Gastrocnemius medialis (tissue), 4 donors: ENCODE results near the gene GRM5. TPM values are rescaled to one million over a fixed set of nuclear protein-coding genes. Genes with fewer than 3 reads are reported as not detected.
"Not testable (repeated sequence)": the region's sequence is repeated elsewhere in the genome, so short reads cannot be mapped to it uniquely, and the experiment has no call there.

Experiments used
- ATAC-seq, 2 donors: fragments of 150-250 bp; one replicate each; pipeline ENCODE4 v1.9.1; 2016
- DNase-seq, 2 donors: peaks; one replicate each; pipeline ENCODE4 v3.0.0-alpha.2; 2019
- H3K27ac ChIP-seq, 4 donors: fragments of 200-600 bp; sonication (generic); 1 replicate in 1 of 4; 2 replicates in 3 of 4; pipeline ENCODE4 v1.5.1; 2016 to 2018; ENCODE audit warnings: mild to moderate bottlenecking in 2 of 4, moderate library complexity in 1 of 4
- H3K27me3 ChIP-seq, 3 donors: fragments of 200-600 bp; sonication (generic) in 2 of 3; 1 replicate in 1 of 3; 2 replicates in 2 of 3; pipeline versions ENCODE4 v1.5.1 to v1.6.0; 2016 to 2019; ENCODE audit warnings: mild to moderate bottlenecking in 1 of 3, moderate library complexity in 1 of 3
- H3K36me3 ChIP-seq, 2 donors: fragments of 200-600 bp; sonication (generic) in 1 of 2; one replicate each; pipeline ENCODE4 v1.5.1; 2017 to 2018
- H3K4me1 ChIP-seq, 2 donors: fragments of 200-600 bp; sonication (generic) in 1 of 2; one replicate each; pipeline ENCODE4 v1.5.1; 2016 to 2017; ENCODE audit warnings: mild to moderate bottlenecking in 2 of 2
- H3K4me3 ChIP-seq, 4 donors: fragments of 200-600 bp; sonication (generic) in 3 of 4; 1 replicate in 1 of 4; 2 replicates in 3 of 4; pipeline ENCODE4 v1.5.1; 2016 to 2019; ENCODE audit warnings: mild to moderate bottlenecking in 2 of 4
- H3K9me3 ChIP-seq, 3 donors: fragments of 200-600 bp; sonication (generic) in 2 of 3; 1 replicate in 1 of 3; 2 replicates in 2 of 3; pipeline ENCODE4 v1.5.1; 2016 to 2019
- POLR2A ChIP-seq, 2 donors: fragments of 450-650 bp; IDR thresholded peaks; one replicate each; pipeline ENCODE4 v1.6.1; 2017; ENCODE audit warnings: antibody characterized with exemption in 2 of 2, mild to moderate bottlenecking in 2 of 2, moderate library complexity in 2 of 2
- in situ Hi-C, 4 donors: fragments of 200-750 bp; cut with MboI; loops; one replicate each; pipeline versions ENCODE4 v1.15.0 to v1.8.0; 2017; ENCODE audit warnings: low sequenced_read_pairs in 4 of 4
- intact Hi-C: fragments of 100-400 bp; cut with DNase I; formaldehyde crosslinking; loops from one replicate; pipeline ENCODE4 v1.15.1; 2023; ENCODE audit warnings: low total_unique reads
- total RNA-seq, 4 donors: library from RNA; depleted of rRNA; stranded (reverse); fragments of >200 nt; gene quantifications; one replicate each; pipeline versions ENCODE4 v1.1.0 to v1.2.3, GENCODE V29; 2016
- TF ChIP-seq, protein P1 (sequence below), 5 experiments: fragments of 450-650 bp in 3 of 5; fragments of 200-600 bp in 2 of 5; sonication (generic) in 2 of 5; IDR thresholded peaks in 4 of 5; conservative IDR thresholded peaks in 1 of 5; 1 replicate in 4 of 5; 2 replicates in 1 of 5; pipeline ENCODE4 v1.5.1; 2016 to 2019; ENCODE audit warnings: antibody characterized with exemption in 5 of 5, mild to moderate bottlenecking in 3 of 5, moderate library complexity in 3 of 5

Gene GRM5
- total RNA-seq, 4 donors from 2014 or later: not detected

DNA sequence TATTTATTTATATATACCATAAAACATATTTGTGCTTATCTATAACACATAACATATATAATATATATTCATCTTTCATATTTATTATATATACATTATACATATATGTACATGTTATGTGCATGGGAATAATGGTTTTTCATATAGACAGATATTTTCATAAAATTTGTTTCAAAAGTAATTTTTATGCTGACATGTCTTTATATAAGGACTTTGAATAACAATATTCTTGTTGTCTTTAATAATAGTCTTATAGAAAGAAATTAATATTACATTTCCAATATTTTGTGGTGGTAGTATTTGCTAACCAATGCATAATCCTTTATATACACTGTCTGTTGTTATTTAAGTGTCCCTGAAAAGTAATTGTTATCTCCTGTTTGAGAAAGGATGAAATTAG is 49.6 kb downstream of the GRM5 start:
- intact Hi-C loops: no loop called here
- no peak for DNase-seq
- TF ChIP-seq, protein P1, sequence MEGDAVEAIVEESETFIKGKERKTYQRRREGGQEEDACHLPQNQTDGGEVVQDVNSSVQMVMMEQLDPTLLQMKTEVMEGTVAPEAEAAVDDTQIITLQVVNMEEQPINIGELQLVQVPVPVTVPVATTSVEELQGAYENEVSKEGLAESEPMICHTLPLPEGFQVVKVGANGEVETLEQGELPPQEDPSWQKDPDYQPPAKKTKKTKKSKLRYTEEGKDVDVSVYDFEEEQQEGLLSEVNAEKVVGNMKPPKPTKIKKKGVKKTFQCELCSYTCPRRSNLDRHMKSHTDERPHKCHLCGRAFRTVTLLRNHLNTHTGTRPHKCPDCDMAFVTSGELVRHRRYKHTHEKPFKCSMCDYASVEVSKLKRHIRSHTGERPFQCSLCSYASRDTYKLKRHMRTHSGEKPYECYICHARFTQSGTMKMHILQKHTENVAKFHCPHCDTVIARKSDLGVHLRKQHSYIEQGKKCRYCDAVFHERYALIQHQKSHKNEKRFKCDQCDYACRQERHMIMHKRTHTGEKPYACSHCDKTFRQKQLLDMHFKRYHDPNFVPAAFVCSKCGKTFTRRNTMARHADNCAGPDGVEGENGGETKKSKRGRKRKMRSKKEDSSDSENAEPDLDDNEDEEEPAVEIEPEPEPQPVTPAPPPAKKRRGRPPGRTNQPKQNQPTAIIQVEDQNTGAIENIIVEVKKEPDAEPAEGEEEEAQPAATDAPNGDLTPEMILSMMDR (IDR thresholded peaks at IDR 0.05 in 4 of 5, conservative IDR thresholded peaks at IDR 0.05 in 1 of 5): no peak
- no peak for TF ChIP-seq POLR2A (IDR thresholded peaks at IDR 0.05)
- H3K4me3 ChIP-seq: no peak overlapping the region
- ATAC-seq: no peak
- H3K9me3 ChIP-seq: no peaks in the 10 kb centered on the region
- in situ Hi-C loops: no loop called here
- H3K27ac ChIP-seq: no peak overlapping the region
- no peaks in the 10 kb centered on the region for H3K36me3 ChIP-seq
- no peaks in the 10 kb centered on the region for H3K27me3 ChIP-seq
- H3K4me1 ChIP-seq: no peaks in the 10 kb centered on the region

DNA sequence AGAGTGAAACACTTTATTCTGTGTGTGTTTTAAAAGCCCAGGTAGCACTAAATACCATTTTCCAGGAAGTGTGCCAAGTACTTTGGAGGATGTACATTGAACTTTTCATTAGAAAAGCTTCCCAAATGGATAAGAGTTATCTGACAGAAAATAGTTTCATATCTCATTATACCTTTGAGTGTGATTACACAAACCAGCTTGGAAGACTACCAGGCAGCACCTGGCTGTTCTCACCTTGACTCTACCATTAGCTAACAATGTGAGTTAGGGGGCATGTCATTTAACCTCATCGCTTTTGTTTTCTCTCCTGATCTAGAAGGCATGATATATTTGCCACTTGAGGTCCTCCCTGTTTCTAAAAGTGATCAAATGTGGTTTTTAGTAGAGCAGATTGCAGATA is 50.2 kb downstream of the GRM5 start:
- Histone ChIP-seq H3K36me3 (no peaks in the 10 kb centered on the region), H3K4me1 (no peaks in the 10 kb centered on the region), H3K4me3 (no peak overlapping the region), H3K27me3 (no peaks in the 10 kb centered on the region), H3K27ac (no peak overlapping the region), H3K9me3 (no peaks in the 10 kb centered on the region)
- DNase-seq (no peak), ATAC-seq (no peak)
- in situ Hi-C loops (no loop called here), intact Hi-C loops (no loop called here)
- TF ChIP-seq POLR2A (IDR thresholded peaks at IDR 0.05): no peak
- TF ChIP-seq, protein P1 (IDR thresholded peaks at IDR 0.05 in 4 of 5, conservative IDR thresholded peaks at IDR 0.05 in 1 of 5): no peak

DNA sequence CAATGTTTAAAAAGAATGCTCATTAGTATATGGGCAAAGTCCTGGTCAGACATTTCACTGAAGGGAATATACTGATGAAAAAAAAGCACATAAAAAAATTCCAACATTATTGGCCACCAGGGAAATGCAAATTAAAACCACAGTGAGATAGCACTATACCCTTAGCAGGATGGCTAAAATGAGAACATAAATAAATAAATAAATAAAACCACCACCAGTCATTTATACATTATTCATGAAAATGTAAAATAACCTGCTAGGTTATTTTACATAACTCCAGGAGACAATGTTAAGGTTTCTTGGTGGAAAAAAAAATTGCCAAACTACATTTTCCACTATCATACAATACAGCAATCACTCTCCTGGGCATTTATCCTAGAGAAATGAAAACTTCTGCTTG is 64.9 kb downstream of the GRM5 start:
- DNase-seq, H3K4me1 ChIP-seq, in situ Hi-C loops, intact Hi-C loops, H3K27me3 ChIP-seq, ATAC-seq, H3K36me3 ChIP-seq, H3K4me3 ChIP-seq, H3K9me3 ChIP-seq, H3K27ac ChIP-seq: not testable (repeated sequence)

DNA sequence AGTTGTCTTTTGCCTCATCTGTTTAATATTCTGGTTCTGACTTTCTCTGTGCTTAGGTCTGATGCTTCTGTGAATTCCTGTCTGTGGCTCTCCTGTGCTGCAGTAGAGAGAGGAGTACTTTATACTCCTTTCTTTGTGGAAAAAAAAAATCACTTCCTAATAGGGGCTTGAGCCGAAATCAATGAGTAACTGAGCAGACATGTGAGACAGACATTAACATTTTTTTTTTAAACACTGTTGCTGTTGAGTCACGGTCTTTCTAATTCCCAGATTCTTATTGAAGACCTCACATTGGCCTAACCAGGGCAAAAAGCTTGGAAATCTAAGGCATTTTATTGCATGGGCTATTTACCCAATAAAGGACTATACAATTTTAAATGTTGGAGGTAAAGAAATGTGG is 86.1 kb downstream of the GRM5 start:
- ATAC-seq (no peak), DNase-seq (no peak)
- H3K27me3 ChIP-seq: no peaks in the 10 kb centered on the region
- intact Hi-C loops: no loop called here
- no peaks in the 10 kb centered on the region for H3K9me3 ChIP-seq
- no peak overlapping the region for H3K27ac ChIP-seq
- no peak overlapping the region for H3K4me3 ChIP-seq
- TF ChIP-seq, protein P1 (IDR thresholded peaks at IDR 0.05 in 4 of 5, conservative IDR thresholded peaks at IDR 0.05 in 1 of 5): no peak
- no peak for TF ChIP-seq POLR2A (IDR thresholded peaks at IDR 0.05)
- no peaks in the 10 kb centered on the region for H3K36me3 ChIP-seq
- in situ Hi-C loops: no loop called here
- no peaks in the 10 kb centered on the region for H3K4me1 ChIP-seq

DNA sequence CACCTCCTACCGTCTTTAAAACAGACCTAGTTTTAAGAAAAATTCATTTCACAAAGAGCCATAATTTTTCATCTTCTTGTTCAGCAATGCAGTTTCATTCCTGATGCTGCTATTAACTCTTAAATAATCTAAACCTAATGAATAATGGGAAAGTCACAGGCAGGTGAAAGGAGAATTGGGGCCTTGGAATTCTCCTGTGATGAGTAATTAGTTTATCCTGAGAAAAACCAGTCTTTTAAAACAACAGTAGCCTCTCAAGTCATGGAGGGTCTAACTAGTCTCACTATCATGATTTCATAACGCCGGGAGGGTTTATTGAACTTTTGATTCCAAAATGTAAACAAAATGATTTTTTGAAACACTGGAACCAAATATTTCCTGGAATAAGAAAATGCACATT is 86.8 kb downstream of the GRM5 start:
- H3K27ac ChIP-seq, H3K4me1 ChIP-seq, H3K9me3 ChIP-seq, intact Hi-C loops, DNase-seq, ATAC-seq, H3K4me3 ChIP-seq, H3K36me3 ChIP-seq, H3K27me3 ChIP-seq, in situ Hi-C loops: not testable (repeated sequence)

DNA sequence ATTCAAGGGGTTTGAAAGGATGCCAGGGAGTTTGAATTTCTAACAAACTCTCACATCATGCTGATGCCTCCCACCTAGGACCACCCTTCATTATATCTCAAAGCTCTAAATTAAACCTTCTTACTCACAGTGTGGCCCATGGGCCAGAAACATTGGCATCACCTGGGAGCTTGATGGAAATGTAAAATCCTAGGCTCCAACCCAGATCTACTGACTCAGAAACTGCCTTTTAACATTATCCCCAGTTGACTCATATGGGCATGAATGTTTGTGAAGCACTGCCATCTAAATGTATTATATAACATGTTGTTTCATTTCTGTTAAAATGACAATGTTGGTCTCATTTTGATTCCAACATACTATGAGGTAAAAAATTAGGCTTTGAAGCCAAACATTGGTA is 90.3 kb downstream of the GRM5 start:
- DNase-seq, H3K4me3 ChIP-seq, H3K36me3 ChIP-seq, ATAC-seq, intact Hi-C loops, H3K9me3 ChIP-seq, H3K27ac ChIP-seq, in situ Hi-C loops, H3K4me1 ChIP-seq, H3K27me3 ChIP-seq: not testable (repeated sequence)
